ENCODE measurements around the gene AMFR.

GRCh38 chr16:56348168-56349085 is 76.9 kb downstream of the AMFR start:
- no peak for TF ChIP-seq CTCF (conservative IDR thresholded peaks at IDR 0.05 in 1 of 2, IDR thresholded peaks at IDR 0.05 in 1 of 2; ENCODE audit: extremely low read depth in 1 of 2, insufficient read depth in 1 of 2, low read depth in 1 of 2, low read length in 2 of 2)
- TF ChIP-seq EZH2 (IDR thresholded peaks at IDR 0.05; ENCODE audit: borderline replicate concordance, low read length), result no peak
